Activated gamma-delta T cell (primary cell): ENCODE data around the gene IFNLR1.
"Not testable (repeated sequence)": the region's sequence is repeated elsewhere in the genome, so short reads cannot be mapped to it uniquely, and the experiment has no call there.

Experiments used
- DNase-seq: peaks from one replicate; lab custom pipeline; 2025; lab: John Stamatoyannopoulos, UW
- total RNA-seq, 2 donors: gene quantifications; one replicate each; lab custom pipeline; 2026; lab: John Stamatoyannopoulos, UW

The IFNLR1 gene
- 10.8 to 15.1 reads per million in 2 donors for total RNA-seq

DNA sequence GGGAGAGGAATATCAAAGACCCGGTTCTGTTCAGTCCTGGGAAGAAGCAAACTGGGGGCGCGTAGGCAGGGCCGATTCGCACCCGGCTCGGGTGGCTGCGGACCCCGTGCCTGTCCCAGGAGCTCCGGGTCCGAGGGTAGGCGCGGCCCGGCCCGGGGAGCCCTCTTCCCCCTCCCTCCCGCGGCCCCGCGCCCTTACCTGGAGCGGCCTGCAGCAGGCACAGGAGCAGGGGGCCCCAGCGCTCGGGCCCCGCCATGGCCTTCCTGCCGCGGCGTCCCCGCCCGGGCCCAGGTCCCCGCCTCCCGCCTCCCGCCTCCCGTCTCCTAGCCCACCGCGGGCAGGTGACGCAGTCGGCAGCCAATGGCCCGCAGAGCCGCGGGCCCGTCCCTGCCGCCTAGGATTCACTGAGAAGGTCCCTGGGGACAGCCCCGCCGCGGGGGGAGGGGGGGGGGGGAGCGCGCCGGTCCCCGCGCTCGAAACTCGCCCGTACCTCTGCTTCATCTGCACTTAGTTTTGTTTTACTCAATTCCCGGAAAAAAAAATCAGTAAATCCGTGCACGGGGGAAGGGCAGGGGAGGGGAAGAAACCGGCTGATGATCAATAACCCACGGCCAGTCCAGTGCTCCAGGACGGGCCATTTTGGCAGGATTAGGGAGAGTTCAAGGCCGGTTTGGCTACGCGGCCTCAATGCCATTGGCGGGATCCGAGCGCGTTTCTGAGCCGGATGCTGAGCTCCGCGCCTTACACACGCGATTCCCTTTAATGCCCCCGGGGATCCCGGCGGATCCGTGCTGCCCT, at the start of gene IFNLR1:
TSS of gene IFNLR1 (minus strand) at position 297 of the 798 bp plus-strand sequence. CDS start at position 256, 41 bp downstream.
- peak; percentile 70 for DNase-seq

DNA sequence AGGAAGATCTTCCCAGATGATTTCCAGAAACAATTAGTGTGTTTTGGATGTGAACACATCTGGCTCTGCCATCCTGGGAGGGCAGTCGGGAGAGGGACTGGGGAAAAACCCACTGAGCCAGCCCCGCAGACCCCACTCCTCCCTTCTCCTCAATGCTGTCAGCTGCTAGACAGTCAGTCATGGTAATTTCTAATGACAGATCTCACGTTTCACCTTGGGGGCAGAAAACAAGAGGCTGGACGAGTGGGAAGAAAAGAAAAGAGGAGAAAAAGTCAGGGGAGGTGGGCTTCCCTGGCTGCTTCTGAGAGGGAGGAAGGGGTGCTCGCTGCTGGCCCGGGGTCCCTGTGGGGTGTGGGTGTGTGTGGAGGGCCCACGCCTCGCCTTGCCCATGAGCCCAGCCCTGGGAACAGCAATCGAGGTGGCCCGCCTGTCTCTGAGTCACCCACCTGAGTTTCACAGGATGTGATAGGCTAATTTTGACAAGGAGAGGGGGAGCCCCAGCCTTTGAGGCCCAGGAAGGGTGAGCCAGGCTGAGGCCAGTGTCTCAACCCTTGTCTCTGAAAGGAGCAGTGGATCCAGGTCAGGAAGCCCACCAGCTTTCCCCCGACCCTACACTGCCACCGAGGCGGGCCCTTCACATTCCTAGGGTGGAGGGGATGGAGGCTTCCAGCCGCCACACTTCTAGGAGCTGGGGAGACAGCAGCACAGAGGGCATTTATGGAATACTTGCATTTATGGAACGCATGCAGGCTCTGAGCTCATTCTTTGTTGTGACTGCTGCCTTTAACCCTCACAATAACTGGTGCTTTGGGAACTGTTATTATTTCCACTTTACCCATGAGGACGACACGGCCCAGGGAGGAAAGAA, 49.1 kb upstream of the IFNLR1 start:
- DNase-seq = no peak

DNA sequence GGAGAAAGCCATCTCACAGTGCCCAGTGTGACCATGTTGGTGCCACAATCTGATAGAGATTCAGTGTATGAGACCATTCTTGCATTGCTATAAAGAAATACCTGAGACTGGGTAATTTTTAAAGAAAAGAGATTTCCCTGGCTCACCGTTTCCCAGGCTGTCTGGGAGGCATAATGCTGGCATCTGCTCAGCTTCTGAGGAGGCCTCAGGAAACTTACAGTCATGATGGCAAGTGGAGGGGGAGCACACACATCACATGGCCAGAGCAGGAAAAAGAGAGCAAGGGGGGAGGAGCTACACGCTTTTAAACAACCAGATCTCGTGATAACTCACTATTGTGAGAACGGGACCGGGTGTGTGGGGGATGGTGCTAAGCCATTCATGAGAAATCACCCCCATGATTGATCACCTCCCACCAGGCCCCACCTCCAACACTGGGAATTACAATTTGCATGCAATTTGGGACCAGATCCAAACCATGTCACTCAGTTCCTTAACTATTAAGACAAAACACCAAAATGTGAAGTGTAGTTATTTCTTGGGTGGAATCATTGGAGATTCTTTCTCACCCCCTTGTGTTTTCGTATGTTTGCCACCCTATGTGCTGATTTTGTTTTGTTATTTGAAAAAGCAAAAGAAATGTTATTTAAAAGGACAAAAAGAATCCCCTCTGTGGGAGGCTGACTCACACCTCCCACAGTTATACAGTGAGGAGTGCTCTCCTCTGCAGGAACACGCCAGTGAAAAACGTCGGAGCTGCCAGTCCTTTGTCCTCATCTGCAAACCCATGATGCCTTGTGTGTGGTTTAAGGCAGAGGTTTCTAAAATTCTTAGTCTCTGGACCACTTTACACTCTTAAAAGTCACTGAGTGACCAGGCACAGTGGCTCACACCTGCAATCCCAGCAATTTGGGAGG, 46.9 kb upstream of the IFNLR1 start:
- DNase-seq = no peak

DNA sequence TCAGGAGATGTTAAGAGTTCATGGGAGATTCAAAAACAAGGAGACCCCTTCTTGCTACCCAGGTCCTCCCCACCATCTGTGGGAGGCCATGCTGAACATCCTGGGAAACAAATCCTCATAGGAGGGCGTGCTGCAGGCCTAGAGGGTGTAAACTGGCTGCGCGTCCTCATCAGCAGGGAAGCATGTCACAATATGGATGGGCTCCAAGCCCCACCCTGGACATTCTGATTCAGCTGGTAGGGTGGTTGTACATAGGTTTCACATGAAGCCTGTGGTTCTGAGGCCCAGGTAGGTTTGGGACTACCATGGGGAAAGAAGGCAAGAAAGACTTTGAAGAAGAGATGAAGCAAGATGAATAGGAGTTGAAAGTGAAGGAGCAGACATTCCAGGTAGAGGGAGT, 44.6 kb upstream of the IFNLR1 start:
- no peak for DNase-seq

DNA sequence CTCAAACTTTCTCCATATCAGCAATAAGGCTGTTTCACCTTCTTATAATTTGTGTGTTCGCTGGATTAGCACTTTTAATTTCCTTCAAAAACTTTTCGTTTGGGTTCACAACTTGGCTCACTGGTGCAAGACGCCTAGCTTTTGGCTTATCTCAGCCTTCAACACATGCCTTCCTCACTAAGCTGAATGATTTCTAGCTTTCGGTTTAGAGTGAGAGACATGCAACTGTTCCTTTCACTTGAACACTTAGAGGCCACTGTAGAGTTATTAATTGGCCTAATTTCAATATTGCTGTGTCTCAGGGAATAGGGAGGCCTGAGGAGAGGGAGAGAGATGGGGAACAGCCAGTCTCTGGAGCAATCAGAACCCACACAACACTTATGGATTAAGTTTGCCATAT, 41.2 kb upstream of the IFNLR1 start:
- no peak for DNase-seq

DNA sequence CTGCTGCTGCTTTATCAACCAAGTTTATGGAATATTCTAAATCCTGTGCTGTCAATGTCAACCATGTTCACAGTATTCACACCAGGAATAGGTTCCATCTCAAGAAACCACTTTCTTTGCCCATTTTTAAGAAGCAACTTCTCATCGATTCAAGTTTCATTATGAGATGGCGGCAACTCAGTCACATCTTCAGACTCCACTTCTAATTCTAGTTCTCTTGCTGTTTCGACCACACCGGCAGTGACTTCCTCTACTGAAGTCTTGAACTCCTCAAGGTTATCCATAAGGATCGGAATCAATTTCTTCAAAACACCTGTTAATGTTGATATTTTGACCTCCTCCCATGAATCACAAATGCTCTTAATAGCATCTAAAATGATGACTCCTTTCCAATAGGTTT, 39.7 kb upstream of the IFNLR1 start:
- no peak for DNase-seq

DNA sequence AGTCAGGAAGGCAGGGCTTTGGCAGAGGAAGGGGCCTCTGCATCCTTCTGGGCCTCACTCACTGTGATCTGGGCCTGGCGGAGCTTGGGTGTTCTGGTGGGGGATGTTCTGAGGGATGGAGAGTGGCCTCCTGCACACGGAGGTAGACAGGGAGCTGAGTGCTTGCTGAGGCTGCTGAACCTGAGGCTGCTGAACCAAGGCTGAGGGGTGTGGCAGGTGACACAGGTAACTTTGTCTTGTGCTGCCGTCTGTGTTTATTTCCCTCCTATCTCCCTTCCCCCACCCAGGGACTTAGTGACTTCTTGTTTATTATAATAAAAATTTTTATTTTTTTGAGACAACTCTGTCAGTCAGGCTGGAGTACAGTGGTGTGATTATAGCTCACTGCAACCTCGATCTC, 37.7 kb upstream of the IFNLR1 start:
- no peak for DNase-seq

DNA sequence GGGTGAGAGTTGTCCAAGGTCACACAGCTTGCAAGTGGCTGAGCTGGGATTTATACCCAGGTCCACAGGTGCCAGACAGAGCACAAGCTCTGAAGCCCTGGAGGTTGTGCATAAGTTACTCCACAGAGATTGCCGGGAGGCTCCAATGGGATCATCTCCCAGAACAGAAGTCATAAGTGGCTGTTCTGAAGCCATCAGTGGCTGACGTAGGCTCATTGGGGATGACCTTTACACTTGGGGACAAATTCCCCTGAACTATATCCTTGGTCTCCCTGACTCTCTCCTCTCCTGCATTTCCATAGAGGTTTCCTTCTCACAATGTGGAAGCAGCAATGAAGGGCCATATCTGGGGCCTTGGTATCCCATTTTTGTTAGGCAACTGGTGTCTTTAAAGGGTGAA, 37.0 kb upstream of the IFNLR1 start:
- DNase-seq = no peak

DNA sequence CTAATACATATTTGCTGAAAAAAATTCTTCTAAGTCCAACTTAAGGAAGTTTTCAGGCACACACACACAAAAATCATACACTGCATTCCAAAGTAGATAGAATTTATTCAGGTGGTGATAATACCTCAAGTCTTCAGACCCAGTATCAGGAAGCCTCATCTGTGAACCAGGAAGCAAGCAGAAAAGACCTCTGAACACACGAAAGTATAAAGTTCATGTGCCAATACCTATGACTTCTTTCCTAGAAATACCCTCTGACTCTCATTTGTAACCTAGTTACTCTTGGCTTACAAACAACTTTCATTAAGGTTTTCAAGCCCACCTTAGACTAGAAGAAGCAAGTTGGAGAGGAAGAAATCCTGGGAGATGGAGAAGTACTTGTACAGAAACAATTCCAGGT, 35.7 kb upstream of the IFNLR1 start:
- no peak for DNase-seq

DNA sequence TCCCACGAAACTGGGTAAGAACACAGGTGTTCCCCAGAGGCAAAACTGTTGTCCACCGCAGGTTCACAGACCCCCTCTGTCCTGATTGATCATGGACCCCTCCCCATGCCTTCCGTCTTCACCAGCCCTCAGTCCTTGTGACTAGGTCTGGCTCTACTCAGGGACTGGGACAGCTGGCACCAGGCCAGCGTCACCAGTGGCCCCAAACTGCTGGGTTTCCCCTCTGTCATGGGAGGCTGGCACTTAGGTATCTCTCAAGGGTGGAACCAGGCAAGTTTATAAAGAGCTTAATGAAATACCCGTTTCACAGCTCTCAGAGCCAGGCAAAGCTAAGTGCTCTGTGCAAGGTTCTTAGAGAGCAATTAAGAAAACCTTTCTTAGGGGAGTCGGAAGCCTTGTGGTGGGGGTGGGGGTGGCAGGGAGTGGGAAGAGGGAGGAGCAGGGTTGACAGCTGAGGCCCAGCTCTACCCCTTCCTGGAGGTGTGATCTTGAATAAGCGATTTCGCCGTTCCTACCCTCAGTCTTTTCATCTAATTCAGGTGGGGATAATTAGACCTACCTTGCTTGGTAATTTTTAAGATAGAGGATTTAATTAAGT, 35.0 kb upstream of the IFNLR1 start:
- no peak for DNase-seq

DNA sequence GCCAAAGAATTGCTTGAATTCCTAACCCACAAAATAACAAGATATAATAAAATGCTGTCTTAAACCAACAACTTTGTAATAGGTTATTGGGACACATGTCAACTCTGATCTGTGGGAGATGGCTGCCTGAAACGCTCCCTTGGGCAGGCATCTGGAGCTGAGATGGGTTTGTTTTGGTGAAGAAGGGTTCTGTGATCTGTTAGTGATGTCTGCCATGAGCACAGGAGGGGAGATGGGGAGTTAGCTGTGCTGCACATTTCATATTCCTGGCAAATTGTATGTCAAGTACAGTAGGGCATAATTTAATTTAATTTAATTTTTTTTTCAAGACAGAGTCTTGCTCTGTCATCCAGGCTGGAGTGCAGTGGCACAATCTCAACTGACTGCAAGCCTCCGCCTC, 34.2 kb upstream of the IFNLR1 start:
- no peak for DNase-seq

DNA sequence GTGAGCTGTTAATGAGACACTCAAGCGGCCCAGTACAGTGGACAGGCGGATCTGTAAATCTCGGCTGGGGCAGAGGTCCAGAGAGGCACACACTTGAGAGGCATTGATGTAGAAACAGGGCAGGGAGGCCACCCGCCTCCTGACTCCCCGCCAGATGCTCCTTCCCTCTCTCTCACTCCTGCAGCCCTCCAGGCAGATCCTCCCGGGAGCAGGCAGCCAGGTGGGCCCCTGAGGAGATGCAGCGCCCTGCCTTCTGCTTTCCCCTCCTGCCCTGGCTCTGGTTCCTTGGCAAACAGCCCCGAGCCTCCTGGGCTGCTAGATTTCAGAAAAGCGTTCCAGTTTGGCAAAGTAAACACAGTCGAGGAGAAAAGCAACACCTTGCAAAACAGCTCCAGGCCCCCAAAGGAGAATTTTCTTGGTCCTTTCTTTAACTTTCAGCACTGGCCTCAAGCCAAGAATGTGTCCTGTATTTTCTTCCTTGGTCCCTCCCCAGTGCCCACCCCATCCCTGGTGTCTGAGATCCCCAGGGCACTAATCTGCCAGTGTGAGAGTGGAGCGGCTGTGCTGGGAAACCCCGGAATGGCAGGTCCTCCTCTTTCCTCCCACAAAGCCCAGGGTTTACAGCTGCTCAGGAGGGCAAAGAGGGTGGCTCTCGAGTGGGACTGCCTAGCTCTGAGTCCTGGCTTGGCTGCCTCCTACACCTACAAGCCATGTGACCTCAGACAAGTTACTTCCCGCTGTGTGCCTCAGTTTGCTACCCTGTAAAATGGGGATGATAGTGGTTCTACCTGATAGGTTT, 29.4 kb upstream of the IFNLR1 start:
- no peak for DNase-seq

DNA sequence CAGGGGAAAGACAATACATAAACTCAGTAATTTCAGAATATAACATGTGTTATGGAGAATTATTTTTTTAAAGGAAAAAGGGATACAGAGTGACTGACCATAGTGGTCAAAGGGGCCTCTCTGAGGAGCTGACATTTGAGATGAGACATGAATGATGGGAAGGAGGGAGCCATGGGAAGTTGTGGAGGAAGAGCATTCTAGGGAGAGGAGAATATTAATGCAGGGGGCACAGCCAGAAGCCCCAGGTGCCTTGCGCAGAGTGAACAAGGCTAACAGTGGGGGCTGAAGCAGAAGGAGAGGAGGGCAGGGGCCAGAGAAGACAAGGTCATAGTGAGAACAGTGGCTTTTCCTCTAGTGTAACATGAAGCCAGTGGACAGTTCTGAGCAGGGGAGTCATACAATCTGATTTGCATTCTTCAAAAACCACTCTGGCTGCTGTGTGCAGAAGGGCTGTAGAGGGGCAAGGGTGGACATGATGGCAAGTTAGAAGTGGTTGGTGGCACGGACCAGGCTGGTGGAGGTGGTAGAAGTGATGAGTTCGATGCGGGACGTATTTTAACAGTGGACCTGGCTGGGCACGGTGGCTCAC, 28.2 kb upstream of the IFNLR1 start:
- DNase-seq = no peak

DNA sequence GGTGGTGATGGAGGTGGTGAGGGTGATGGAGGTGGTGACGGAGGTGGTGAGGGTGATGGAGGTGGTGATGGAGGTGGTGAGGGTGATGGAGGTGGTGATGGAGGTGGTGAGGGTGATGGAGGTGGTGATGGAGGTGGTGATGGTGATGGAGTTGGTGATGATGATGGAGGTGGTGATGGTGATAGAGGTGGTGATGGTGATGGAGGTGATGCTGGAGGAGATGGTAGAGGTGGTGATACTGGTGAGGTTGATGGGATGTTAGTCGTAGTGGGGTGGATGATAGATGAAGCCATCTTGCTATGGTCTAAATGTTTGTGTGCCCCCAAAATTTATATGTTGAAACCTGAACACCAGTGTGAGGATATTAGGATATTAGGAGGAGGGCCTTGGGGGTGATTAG, 25.3 kb upstream of the IFNLR1 start:
- no peak for DNase-seq

DNA sequence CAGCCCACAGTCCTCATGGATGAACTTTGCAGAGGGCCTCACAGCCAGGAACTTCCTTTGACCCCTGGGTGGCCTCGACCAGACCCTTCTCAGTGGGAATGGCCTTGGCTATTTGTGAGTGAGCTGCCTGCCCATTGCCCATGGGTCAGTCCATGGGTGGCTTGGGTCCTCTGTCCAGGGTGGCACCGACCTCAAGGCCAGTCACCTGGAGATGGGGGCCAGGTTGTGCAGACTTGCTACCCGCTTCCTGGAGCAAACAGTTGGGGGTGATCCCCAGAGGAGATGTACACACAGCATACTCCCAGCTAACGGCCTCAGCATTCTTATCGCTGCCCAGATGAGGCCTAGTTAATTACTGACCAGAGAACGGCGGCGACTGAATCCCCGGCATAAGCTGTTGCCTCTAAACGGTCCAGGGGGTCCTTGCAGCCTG, 23.1 kb upstream of the IFNLR1 start:
- DNase-seq = no peak

DNA sequence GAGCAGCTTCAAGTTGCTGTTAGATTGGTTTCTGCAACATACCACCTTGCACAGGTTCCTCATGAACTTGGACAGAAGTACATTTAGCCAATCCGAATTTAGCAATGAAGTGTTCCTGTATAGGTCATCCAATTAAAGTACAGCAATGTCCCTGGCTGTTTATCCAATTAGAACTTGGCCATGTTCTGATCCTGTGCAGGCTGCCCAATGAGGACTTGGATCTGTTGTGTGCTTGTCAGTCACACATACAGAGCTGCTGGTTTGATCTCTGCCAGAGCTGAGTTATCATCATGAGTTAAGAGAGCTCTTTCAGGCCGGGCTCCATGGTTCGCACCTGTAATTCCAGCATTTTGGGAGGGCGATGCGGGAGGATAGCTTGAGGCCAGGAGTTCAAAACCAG, 22.0 kb upstream of the IFNLR1 start:
- DNase-seq = no peak

DNA sequence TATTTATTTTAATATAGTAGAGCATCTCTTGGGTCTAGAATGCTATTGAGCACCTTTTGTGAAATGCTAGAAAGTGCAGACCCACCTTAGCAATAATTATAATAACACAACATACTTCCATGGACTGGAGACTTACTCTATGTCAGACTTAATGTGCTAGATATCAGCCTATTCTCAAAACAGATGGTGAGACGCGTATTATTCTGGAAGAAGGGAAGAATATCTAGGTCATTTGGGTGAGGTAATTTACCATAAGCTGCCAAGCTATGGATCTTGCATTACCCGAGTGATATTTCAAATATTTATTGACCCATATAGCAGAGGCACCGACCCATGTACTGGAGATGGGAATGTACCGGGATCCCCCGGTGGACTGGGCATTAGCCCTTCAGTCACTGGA, 20.6 kb upstream of the IFNLR1 start:
- DNase-seq = no peak

DNA sequence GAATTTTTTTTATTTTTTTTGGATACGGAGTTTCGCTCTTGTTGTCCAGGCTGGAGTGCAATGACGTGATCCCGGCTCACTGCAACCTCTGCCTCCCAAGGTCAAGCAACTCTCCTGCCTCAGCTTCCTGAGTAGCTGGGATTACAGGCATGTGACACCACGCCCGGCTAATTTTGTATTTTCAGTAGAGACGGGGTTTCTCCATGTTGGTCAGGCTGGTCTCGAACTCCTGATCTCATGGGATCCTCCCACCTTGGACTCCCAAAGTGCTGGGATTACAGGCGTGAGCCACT, 20.3 kb upstream of the IFNLR1 start:
- not testable (repeated sequence) for DNase-seq

DNA sequence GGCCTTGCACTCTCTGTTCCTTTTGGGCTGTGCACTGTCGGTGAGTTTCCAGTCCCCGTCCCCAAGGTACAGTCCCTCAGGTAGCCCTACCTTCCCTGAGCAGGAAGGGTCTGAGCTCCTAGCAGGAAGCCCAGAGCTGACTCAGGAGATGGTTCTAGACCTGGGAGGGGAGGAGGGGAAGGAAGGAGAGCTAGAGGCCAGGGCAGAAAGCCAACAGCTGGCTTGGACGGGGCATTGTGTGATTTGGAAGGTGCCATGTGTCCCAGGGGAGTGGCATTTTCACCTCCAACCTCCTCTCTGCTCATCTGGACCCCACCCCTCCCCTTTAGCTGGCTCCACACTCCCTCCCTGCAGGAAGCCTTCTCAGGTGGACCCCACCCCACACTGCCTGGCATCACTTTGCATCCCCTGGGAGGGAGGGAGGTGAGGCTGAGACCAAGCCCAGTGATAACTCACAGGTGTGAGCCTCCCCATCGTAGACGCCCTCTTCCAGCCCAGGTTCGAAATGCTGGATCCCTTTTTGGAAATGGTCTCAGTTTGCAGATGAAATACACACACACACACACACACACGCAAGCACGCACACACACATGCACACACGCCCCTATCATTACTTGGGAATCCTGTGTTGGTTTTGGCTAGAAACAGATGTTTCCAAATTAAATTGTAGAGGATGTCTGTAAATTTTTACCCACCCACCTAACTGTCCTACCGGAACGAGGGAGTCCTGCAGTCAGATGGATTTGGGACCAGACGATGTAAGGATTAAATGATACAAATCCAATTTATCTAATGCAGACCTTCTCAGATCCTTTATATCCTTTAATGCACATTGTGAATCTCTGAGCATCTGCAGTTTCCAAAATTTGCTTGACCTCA, 19.7 kb upstream of the IFNLR1 start:
- no peak for DNase-seq

DNA sequence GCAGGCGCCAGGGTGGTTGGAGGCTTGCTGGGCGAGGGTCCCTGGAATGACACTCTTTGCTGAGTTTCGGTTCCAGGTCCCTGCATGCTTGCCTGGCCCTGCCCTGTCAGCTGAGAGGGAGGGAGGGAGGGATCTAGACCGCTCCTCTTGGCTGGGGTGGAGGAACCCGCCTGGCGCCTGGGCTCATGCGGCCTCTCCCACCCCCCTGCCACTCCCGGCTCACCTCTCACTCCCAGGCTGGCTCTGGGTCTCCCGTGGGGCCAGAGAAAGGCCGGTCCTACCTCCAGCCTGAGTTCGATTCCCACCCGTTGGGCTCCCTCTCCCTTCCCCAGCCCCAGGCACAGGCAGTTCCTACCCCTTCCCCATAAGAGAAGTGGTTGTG, 19.0 kb upstream of the IFNLR1 start:
- no peak for DNase-seq
